Fibroblast of skin of right biceps (primary cell): ENCODE data around the gene TDRD1.
A peak's percentile ranks its signal among the peaks of the same experiment; 100 is the strongest.

Source experiments
- DNase-seq: peaks from one replicate; pipeline ENCODE4 v3.0.0-alpha.2; 2013

TDRD1 gene

GRCh38 chr10:114242235-114242634 lies 63.1 kb downstream of the TDRD1 start:
- DNase-seq = no peak

DNA sequence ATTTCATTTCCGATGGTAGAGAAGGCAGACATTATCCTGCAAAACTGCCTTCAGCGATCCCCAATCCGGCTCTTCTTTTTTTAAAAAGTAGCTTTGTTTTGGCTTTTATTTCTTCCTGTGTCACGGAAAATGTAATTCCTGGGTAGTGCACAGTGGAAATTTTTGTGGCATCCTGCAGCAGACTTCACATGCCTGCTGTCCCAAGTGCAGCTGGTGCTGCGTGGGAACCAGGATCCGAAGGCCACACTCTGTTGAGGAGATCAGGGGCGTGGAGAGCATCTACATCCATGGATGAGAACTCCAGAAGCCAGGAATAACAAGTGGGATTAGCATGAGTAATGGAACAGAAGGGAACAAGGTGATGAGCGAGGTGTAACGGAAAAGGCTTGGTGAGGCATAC lies 64.5 kb downstream of the TDRD1 start:
- no peak for DNase-seq

DNA sequence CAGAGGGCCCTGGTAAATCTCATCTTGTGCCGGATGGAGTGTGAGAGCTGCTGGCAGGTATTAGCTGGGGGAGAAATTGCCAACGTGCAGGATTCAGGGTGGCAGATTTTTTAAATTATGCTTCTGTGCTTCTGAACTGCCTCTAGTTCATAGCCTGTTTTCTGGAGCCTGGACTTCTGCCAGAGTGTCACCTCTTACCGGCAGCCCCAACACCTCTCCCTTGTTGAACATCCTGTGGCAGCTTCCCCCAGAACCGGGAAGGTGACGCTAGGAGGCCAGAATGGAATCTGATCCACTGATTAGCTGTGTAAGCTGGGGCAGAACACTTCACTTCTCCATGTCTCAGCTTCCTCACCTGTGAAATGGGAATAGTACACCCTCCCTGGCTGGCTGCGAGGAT lies 65.0 kb downstream of the TDRD1 start:
- DNase-seq = no peak

- DNase-seq = no peak
Observed at GRCh38 chr10:114245121-114245791, 66.1 kb downstream of the TDRD1 start.

DNA sequence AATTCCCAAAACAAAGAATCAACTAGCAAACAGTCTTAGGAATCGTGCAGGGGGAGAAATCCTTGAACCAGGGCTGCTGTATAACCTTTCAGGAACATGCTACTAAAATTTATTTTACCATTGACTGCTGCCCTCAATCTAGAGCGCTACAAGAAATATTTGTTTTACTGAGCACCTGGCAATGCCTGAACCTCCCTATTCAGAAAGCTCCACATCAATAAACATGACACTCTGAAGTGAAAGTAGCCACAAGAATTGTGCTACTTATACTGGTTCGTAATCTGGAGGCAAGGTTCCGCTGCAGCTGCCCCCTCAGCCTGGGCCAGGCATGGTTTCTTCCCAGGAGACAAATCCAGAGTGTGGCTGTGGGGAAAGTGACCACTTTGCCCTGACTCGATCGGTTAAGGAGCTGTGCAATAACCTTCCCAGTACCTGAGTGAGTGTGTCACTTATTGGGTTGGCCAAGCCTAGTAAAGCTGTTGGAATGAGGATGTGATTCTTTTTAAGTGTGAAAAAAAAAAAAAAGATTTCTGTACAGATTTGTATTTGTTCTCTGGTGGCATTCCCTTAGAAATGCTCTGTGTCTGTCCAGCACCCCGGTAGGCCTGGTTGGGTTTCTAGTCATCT lies 67.6 kb downstream of the TDRD1 start:
- no peak for DNase-seq

GRCh38 chr10:114250236-114250635 lies 71.1 kb downstream of the TDRD1 start:
- DNase-seq = no peak

GRCh38 chr10:114250716-114251115 lies 71.6 kb downstream of the TDRD1 start:
- no peak for DNase-seq

GRCh38 chr10:114252092-114252491 lies 72.9 kb downstream of the TDRD1 start:
- no peak for DNase-seq

DNA sequence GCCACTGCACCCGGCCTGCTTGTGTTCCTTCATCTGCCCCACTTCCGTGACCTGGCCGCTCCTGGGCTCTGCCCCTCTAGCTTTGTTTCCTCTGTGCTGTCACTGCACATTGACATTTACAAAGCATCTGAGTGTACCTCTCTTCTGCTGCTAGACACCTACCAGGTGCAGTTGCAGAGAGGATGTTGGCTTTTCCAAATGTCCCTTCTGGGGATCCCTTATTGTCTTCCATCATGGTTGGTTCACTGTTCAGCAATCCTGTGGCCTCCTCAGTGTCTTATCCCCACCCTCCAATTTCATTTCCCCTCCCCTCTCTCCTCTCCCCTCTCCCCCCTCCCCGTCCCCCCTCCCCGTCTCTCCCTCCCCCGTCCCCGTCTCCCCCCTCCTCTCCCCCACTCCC lies 73.7 kb downstream of the TDRD1 start:
- no peak for DNase-seq

GRCh38 chr10:114255227-114255626 lies 76.1 kb downstream of the TDRD1 start:
- DNase-seq = no peak

- peak; percentile 8 for DNase-seq
Observed at GRCh38 chr10:114256008-114256765, 77.0 kb downstream of the TDRD1 start.

GRCh38 chr10:114256822-114257221 lies 77.7 kb downstream of the TDRD1 start:
- peak; percentile 43 for DNase-seq

- no peak for DNase-seq
Observed at GRCh38 chr10:114257498-114257897, 78.3 kb downstream of the TDRD1 start.

DNA sequence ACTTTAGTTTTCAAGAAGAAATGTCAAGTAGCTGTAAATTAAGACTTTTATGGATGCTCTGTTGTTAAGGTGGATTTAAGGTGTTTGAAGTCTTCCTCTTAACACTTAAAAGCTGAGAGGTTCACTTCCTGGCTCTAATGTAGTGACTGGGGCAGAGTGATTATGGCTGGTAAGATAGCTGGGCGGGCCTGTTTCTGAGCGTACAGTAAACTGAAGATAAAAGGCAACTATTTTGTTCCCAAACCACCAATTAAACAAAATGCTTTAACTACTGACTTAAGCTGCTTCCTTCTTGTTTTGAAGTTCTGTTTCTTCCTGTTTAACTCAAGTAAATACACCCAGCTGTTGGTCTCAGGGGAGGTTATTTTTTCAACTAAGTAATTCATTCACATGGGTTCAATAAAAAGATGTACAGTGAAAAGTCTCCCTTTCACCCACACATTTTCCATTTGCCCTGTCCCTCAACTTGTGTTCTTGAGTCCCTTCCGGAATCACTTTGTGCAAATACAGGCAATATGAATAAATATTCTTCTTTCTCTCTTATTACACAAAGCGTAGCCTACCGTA lies 79.2 kb downstream of the TDRD1 start:
- DNase-seq = no peak

GRCh38 chr10:114259824-114260223 lies 80.7 kb downstream of the TDRD1 start:
- DNase-seq = no peak

- DNase-seq = no peak
Observed at GRCh38 chr10:114260366-114260765, 81.2 kb downstream of the TDRD1 start.

DNA sequence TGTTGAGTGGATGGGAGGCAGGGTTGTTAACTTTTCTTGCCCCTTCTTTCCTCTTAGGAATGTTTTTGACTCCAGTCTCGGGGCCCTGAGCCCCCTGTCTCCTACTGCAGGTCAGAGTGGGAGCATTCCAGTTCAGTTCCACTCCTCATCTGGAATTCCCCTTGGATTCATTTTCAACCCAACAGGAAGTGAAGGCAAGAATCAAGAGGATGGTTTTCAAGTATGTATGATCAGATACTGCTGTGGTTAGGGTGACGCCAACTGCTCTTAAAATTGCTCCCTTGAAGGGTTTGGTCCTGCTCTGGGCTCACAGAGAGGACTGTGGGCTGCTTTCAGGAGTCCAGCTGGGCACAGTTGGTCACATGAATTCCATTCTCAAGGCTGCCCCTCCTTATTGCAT lies 81.9 kb downstream of the TDRD1 start:
- DNase-seq = peak; percentile 44

GRCh38 chr10:114262496-114262895 lies 83.3 kb downstream of the TDRD1 start:
- no peak for DNase-seq

- DNase-seq = no peak
Observed at GRCh38 chr10:114265392-114266053, 86.4 kb downstream of the TDRD1 start.

- DNase-seq = peak; percentile 5
Observed at GRCh38 chr10:114266521-114266920, 87.4 kb downstream of the TDRD1 start.

- DNase-seq = peak; percentile 75
Observed at GRCh38 chr10:114271075-114271778, 92.1 kb downstream of the TDRD1 start.

DNA sequence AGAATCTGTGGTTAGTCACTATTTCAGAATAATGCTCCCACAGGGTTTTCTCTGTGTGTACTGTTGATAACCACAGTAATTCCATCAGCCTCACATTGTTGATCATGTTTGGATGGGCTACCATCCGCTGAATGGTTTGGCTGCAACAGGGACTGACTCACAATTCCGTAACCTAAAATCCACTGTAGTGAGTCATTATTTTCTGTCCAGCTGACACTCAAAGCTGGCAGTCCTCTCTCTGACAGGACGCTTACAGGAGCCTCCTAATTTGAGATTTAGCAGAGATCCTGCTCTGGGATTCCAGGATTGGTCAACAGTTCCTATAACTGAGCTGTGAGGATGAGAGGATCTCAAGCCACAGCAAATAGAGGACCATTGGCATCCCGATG lies 92.6 kb downstream of the TDRD1 start:
- DNase-seq = peak; percentile 95

GRCh38 chr10:114272696-114273095 lies 93.5 kb downstream of the TDRD1 start:
- DNase-seq = no peak
